ENCODE measurements around the gene RELA. TPM values are rescaled to one million over a fixed set of nuclear protein-coding genes. Genes with fewer than 3 reads are reported as not detected.
A peak's percentile ranks its signal among the peaks of the same experiment; 100 is the strongest.

The RELA gene
- total RNA-seq: 110 and 119 TPM in 2 replicates

DNA sequence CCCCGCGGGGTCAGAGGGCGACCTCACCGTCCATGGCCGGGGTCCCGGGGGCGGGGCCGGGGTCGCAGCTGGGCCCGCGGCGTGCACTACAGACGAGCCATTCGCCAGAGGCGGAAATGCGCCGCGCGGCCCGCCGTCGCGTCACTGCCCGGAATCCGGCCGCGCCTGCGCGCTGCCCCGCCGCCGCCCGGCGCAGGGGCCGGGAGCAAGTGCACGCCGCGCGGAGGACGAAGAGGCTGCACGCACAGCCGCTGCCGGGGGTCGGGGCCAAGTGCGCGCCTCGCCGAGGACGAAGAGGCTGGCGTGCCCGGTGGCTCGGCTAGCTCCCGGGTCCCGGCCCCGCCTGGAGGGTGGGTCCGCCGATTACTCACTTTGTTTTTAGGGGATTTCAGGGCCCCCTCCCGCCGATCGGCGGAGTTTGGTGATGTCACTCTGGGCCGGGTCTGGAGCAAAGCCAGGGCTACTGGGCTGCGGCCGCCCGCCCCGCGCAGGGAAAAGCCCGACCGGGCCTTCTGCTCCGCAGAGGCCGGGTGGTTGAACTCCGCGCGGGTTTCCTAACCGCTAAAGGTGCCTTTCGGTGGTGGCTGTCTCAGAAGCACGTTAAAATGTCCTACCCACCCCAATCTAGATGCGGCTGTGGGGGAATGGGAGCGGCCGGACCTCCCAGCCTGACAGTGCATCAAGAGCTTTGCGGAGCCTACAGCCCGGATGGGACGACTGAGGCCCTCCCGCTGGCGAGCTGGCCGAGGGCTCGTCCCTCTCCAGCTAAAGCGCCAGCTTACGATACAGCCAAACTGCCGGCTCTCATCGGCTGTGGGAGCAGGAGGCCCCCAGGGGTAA is at the start of gene RELA:
Gene RELA, minus strand, starts transcription at position 118 of the 840 bp plus-strand sequence. Its CDS starts 84 bp downstream, at position 34.
- ATAC-seq (ENCODE audit: low read depth) (peak; percentile 87), DNase-seq (peak; percentile 91)
- Mint-ChIP-seq H3K4me3 (peak within 1 kb of the TSS; percentile 87), H3K27me3 (no peaks in the 10 kb centered on the region), H3K4me1 (peaks cover 35% of the 10 kb centered on the region), H3K27ac (peak within 1 kb of the TSS; percentile 93), H3K36me3 (ENCODE audit: low read depth) (peaks cover 32% of the 10 kb centered on the region), H3K9me3 (no peaks in the 10 kb centered on the region)
- no peak for TF ChIP-seq CTCF (IDR thresholded peaks at IDR 0.05)
- CTCF ChIA-PET: interaction anchor here (0.7 to 1.4 kb wide), 6 partner anchors 25 to 227 kb away, joined by 3 to 7 read pairs (median 4); partner anchors contain the start of genes PCNX3 and SIPA1
- POLR2A ChIA-PET: interaction anchor here (0.5 to 19.4 kb wide), 33 partner anchors 9 to 1690 kb away, joined by 3 to 617 read pairs (median 4); partner anchors contain the start of genes BANF1, CCDC85B, CFL1 and FIBP
- intact Hi-C loops (cut with micrococcal nuclease): loop anchor here (1.0 to 5.0 kb wide), 8 partner anchors 11 to 339 kb away; partner anchors contain the start of genes BANF1, C11orf68, CFL1 and DRAP1

GRCh38 chr11:65711785-65712632 is 49.3 kb upstream of the RELA start, which contains the start of gene KAT5:
KAT5 (plus strand) TSS chr11:65712252; CDS start chr11:65712268, 16 bp downstream.
- H3K4me1 Mint-ChIP-seq: peaks cover 25% of the 10 kb centered on the region
- intact Hi-C loops (cut with micrococcal nuclease): loop anchor here (1.0 to 5.0 kb wide), 13 partner anchors 8 to 555 kb away; partner anchors contain the start of genes AP5B1, BANF1, CCDC85B and CFL1
- H3K27me3 Mint-ChIP-seq: no peaks in the 10 kb centered on the region
- POLR2A ChIA-PET: interaction anchor here (0.6 to 2.8 kb wide), 45 partner anchors 8 to 570 kb away, joined by 3 to 44 read pairs (median 6); partner anchors contain the start of genes AP5B1, BANF1, CCDC85B and CFL1
- peak; percentile 70 for TF ChIP-seq CTCF (IDR thresholded peaks at IDR 0.05)
- DNase-seq: peak; percentile 98
- no peaks in the 10 kb centered on the region for H3K9me3 Mint-ChIP-seq
- CTCF ChIA-PET: interaction anchor here (0.6 to 3.0 kb wide), 26 partner anchors 8 to 339 kb away, joined by 3 to 26 read pairs (median 4); partner anchors contain the start of genes AP5B1, BANF1, CCDC85B and FIBP
- peak within 1 kb of the TSS; percentile 95 for H3K4me3 Mint-ChIP-seq
- H3K27ac Mint-ChIP-seq: peak within 1 kb of the TSS; percentile 99
- H3K36me3 Mint-ChIP-seq (ENCODE audit: low read depth): peaks cover 51% of the 10 kb centered on the region
- peak; percentile 81 for ATAC-seq (ENCODE audit: low read depth)

GRCh38 chr11:65710421-65710820 is 47.7 kb upstream of the RELA start:
- POLR2A ChIA-PET: interaction anchor here (0.6 to 2.8 kb wide), 3 partner anchors 10 to 149 kb away, joined by 3 to 44 read pairs (median 44); partner anchors contain the start of genes CFL1, MUS81 and RNASEH2C
- DNase-seq (no peak), ATAC-seq (ENCODE audit: low read depth) (no peak)
- no peak for TF ChIP-seq CTCF (IDR thresholded peaks at IDR 0.05)
- intact Hi-C loops (cut with micrococcal nuclease): loop anchor here (2.0 to 5.0 kb wide), 2 partner anchors 136 to 557 kb away; partner anchors contain the start of gene RAB1B
- no peak overlapping the region for H3K4me3 Mint-ChIP-seq
- H3K27me3 Mint-ChIP-seq: no peaks in the 10 kb centered on the region
- H3K36me3 Mint-ChIP-seq (ENCODE audit: low read depth): peaks cover 35% of the 10 kb centered on the region
- peaks cover 35% of the 10 kb centered on the region for H3K4me1 Mint-ChIP-seq
- H3K9me3 Mint-ChIP-seq: no peaks in the 10 kb centered on the region
- CTCF ChIA-PET: interaction anchor here (1.0 to 3.0 kb wide), 5 partner anchors 60 to 334 kb away, joined by 3 to 17 read pairs (median 8); partner anchors contain the start of gene FIBP
- no peak overlapping the region for H3K27ac Mint-ChIP-seq

- ChIA-PET POLR2A (interaction anchor here (0.6 kb wide), 2 partner anchors 13 to 179 kb away, joined by 3 to 4 read pairs; partner anchors contain the start of gene FIBP), CTCF (interaction anchor here (0.8 kb wide), 1 partner anchor 119 kb away, joined by 3 read pairs; no protein-coding TSS in a partner anchor)
- DNase-seq: no peak
- Mint-ChIP-seq H3K27ac (no peak overlapping the region), H3K4me3 (no peak overlapping the region), H3K4me1 (peaks cover 34% of the 10 kb centered on the region), H3K9me3 (no peaks in the 10 kb centered on the region), H3K27me3 (no peaks in the 10 kb centered on the region), H3K36me3 (ENCODE audit: low read depth) (peaks cover 27% of the 10 kb centered on the region)
- no peak for TF ChIP-seq CTCF (IDR thresholded peaks at IDR 0.05)
- no peak for ATAC-seq (ENCODE audit: low read depth)
- intact Hi-C loops (cut with micrococcal nuclease): loop anchor here (2.0 to 5.0 kb wide), 2 partner anchors 135 to 558 kb away; partner anchors contain the start of gene RAB1B
Measured at GRCh38 chr11:65709661-65710060, 46.9 kb upstream of the RELA start.
